GM12891 (cell line): ENCODE data around the gene PSMC3IP.

Source experiments
- DNase-seq: peaks from one replicate; pipeline ENCODE4 v3.0.0; 2011; ENCODE audit warnings: low spot score; ENCODE audit not compliant: insufficient read length
- FAIRE-seq: peaks from 2 replicates; lab custom pipeline; 2011; peaks lifted over from hg19 to GRCh38; lab: Jason Lieb, UNC
- PAX5 ChIP-seq: IDR thresholded peaks from 2 replicates; pipeline ENCODE4 v1.6.1; 2011; ENCODE audit warnings: low read length, moderate library complexity, mild to moderate bottlenecking; ENCODE audit not compliant: insufficient read depth, severe bottlenecking
- POLR2A ChIP-seq: IDR thresholded peaks from 2 replicates; pipeline ENCODE4 v1.6.1; 2011; ENCODE audit warnings: low read depth, low read length, control low read depth
- POLR2AphosphoS5 ChIP-seq: IDR thresholded peaks from 2 replicates; pipeline ENCODE4 v1.6.1; 2011; ENCODE audit warnings: low read depth, low read length, control low read depth
- POU2F2 ChIP-seq: IDR thresholded peaks from 2 replicates; pipeline ENCODE4 v1.6.1; 2011; ENCODE audit warnings: low read depth, mild to moderate bottlenecking, control low read depth, low read length, moderate library complexity
- SPI1 ChIP-seq: IDR thresholded peaks from 2 replicates; pipeline ENCODE4 v1.6.1; 2011; ENCODE audit warnings: low read depth, low read length, control low read depth
- TAF1 ChIP-seq: IDR thresholded peaks from 2 replicates; pipeline ENCODE4 v1.6.1; 2011; ENCODE audit warnings: low read depth, low read length, control low read depth

The PSMC3IP gene

GRCh38 chr17:42584880-42585279 is 7.4 kb upstream of the PSMC3IP start:
- FAIRE-seq (no peak), DNase-seq (no peak)
- TF ChIP-seq POLR2AphosphoS5: no peak
- no peak for TF ChIP-seq PAX5
- TF ChIP-seq SPI1: no peak
- no peak for TF ChIP-seq TAF1
- TF ChIP-seq POU2F2: no peak
- TF ChIP-seq POLR2A: no peak

- FAIRE-seq (no peak), DNase-seq (no peak)
- no peak for TF ChIP-seq POLR2A
- TF ChIP-seq SPI1: no peak
Measured at GRCh38 chr17:42581744-42582270, 4.3 kb upstream of the PSMC3IP start.

- TF ChIP-seq POLR2AphosphoS5: no peak
- TF ChIP-seq POU2F2: no peak
- no peak for TF ChIP-seq TAF1
- no peak for TF ChIP-seq POLR2A
- no peak for TF ChIP-seq SPI1
- no peak for TF ChIP-seq PAX5
- DNase-seq: no peak
- FAIRE-seq: peak; percentile 26
Measured at GRCh38 chr17:42579794-42580551, 2.4 kb upstream of the PSMC3IP start.

GRCh38 chr17:42578282-42578869 is 847 bp upstream of the PSMC3IP start:
- DNase-seq (peak; percentile 66), FAIRE-seq (peak; percentile 92)
- no peak for TF ChIP-seq POLR2AphosphoS5

- FAIRE-seq (no peak), DNase-seq (no peak)
- TF ChIP-seq POLR2A (no peak), SPI1 (no peak), POLR2AphosphoS5 (no peak)
Measured at GRCh38 chr17:42577140-42577531, 393 bp downstream of the PSMC3IP start.

GRCh38 chr17:42574463-42574862 is 3.1 kb downstream of the PSMC3IP start:
- no peak for DNase-seq
- FAIRE-seq: no peak
- TF ChIP-seq SPI1: no peak
- no peak for TF ChIP-seq TAF1
- TF ChIP-seq POU2F2: no peak
- TF ChIP-seq POLR2A: no peak
- TF ChIP-seq PAX5: no peak
- TF ChIP-seq POLR2AphosphoS5: no peak

- no peak for FAIRE-seq
- DNase-seq: no peak
- TF ChIP-seq TAF1: no peak
- TF ChIP-seq POLR2AphosphoS5: no peak
- no peak for TF ChIP-seq SPI1
- no peak for TF ChIP-seq POU2F2
- no peak for TF ChIP-seq PAX5
- no peak for TF ChIP-seq POLR2A
Measured at GRCh38 chr17:42573095-42573494, 4.4 kb downstream of the PSMC3IP start.

GRCh38 chr17:42571435-42572225 is 5.9 kb downstream of the PSMC3IP start:
- FAIRE-seq (no peak), DNase-seq (no peak)
- TF ChIP-seq SPI1 (no peak), POLR2AphosphoS5 (no peak), POU2F2 (no peak), PAX5 (no peak), POLR2A (no peak), TAF1 (no peak)

GRCh38 chr17:42568341-42569111 is 9.0 kb downstream of the PSMC3IP start:
- FAIRE-seq (no peak), DNase-seq (no peak)
- TF ChIP-seq TAF1 (no peak), SPI1 (no peak), POU2F2 (no peak), PAX5 (no peak), POLR2A (no peak), POLR2AphosphoS5 (no peak)
